KMS-11 (cell line): ENCODE measurements around the gene IER5L.
A peak's percentile ranks its signal among the peaks of the same experiment; 100 is the strongest.

Experiments
- H2AFZ ChIP-seq: fragments of 200-600 bp; sonication (generic); 2 replicates; pipeline ENCODE4 v1.6.1; 2016; ENCODE audit warnings: antibody characterized with exemption, mixed run types, low read depth
- H3K27ac ChIP-seq: fragments of 200-600 bp; sonication (generic); 2 replicates; pipeline ENCODE4 v1.6.1; 2016; ENCODE audit warnings: mild to moderate bottlenecking, mixed run types
- H3K27me3 ChIP-seq: fragments of 200-600 bp; sonication (generic); 2 replicates; pipeline ENCODE4 v1.6.1; 2017; ENCODE audit warnings: mild to moderate bottlenecking, low read depth, mixed run types, moderate library complexity; ENCODE audit not compliant: insufficient read depth
- H3K36me3 ChIP-seq: fragments of 200-600 bp; sonication (generic); 2 replicates; pipeline ENCODE4 v1.6.1; 2017; ENCODE audit warnings: mild to moderate bottlenecking, mixed run types; ENCODE audit not compliant: insufficient read depth
- H3K4me1 ChIP-seq: fragments of 200-600 bp; sonication (generic); 2 replicates; pipeline ENCODE4 v1.6.1; 2016; ENCODE audit warnings: mild to moderate bottlenecking, low read depth, mixed run types; ENCODE audit not compliant: poor library complexity, severe bottlenecking
- H3K4me2 ChIP-seq: fragments of 200-600 bp; sonication (generic); 2 replicates; pipeline ENCODE4 v1.7.0; 2016; ENCODE audit warnings: mild to moderate bottlenecking, mixed run types
- H3K4me3 ChIP-seq: fragments of 200-600 bp; sonication (generic); IDR thresholded peaks from 2 replicates; pipeline ENCODE4 v1.6.1; 2017; ENCODE audit warnings: low read depth, low read length, mixed read lengths; ENCODE audit not compliant: insufficient read depth
- H3K79me2 ChIP-seq: fragments of 200-600 bp; sonication (generic); 2 replicates; pipeline ENCODE4 v1.6.1; 2016; ENCODE audit warnings: low read depth, mixed run types; ENCODE audit not compliant: insufficient read depth
- H3K9ac ChIP-seq: fragments of 200-600 bp; sonication (generic); 2 replicates; pipeline ENCODE4 v1.6.1; 2016; ENCODE audit warnings: mild to moderate bottlenecking, mixed run types
- H4K20me1 ChIP-seq: fragments of 200-600 bp; sonication (generic); 2 replicates; pipeline ENCODE4 v1.6.1; 2016; ENCODE audit warnings: mild to moderate bottlenecking, mixed run types; ENCODE audit not compliant: insufficient read depth
- CTCF ChIP-seq: fragments of 200-600 bp; sonication (generic); conservative IDR thresholded peaks from 2 replicates; pipeline ENCODE4 v1.6.1; 2017; ENCODE audit warnings: low read depth, mild to moderate bottlenecking, antibody characterized with exemption, low read length, moderate library complexity, mixed read lengths

IER5L gene

GRCh38 chr9:129140397-129141065 is 37.5 kb downstream of the IER5L start:
- H3K79me2 ChIP-seq, result peaks cover 13% of the 10 kb centered on the region; the same call in 1 of the 2 replicates
- no peaks in the 10 kb centered on the region for H3K36me3 ChIP-seq
- H2AFZ ChIP-seq, result peak overlapping the region; percentile 31; the same call in 1 of the 2 replicates
- peaks cover 35% of the 10 kb centered on the region for H3K4me1 ChIP-seq
- H3K27me3 ChIP-seq, result no peaks in the 10 kb centered on the region
- H3K27ac ChIP-seq, result peak overlapping the region; percentile 97
- TF ChIP-seq CTCF, result no peak
- peak overlapping the region; percentile 97 for H3K4me2 ChIP-seq
- peak overlapping the region; percentile 96 for H3K9ac ChIP-seq
- H3K4me3 ChIP-seq, result peak overlapping the region; percentile 77
- H4K20me1 ChIP-seq, result no peaks in the 10 kb centered on the region

- no peaks in the 10 kb centered on the region for H4K20me1 ChIP-seq
- peaks cover 35% of the 10 kb centered on the region for H3K4me1 ChIP-seq
- peaks cover 13% of the 10 kb centered on the region; the same call in 1 of the 2 replicates for H3K79me2 ChIP-seq
- peak overlapping the region; percentile 77 for H3K4me3 ChIP-seq
- peak overlapping the region; percentile 97 for H3K27ac ChIP-seq
- no peaks in the 10 kb centered on the region for H3K36me3 ChIP-seq
- TF ChIP-seq CTCF, result no peak
- H3K27me3 ChIP-seq, result no peaks in the 10 kb centered on the region
- peak overlapping the region; percentile 97 for H3K4me2 ChIP-seq
- peak overlapping the region; percentile 31 for H2AFZ ChIP-seq
- H3K9ac ChIP-seq, result peak overlapping the region; percentile 96
These were observed 38.1 kb downstream of the IER5L start for GRCh38 chr9:129139993-129140396.

GRCh38 chr9:129139233-129139992 is 38.6 kb downstream of the IER5L start:
- peak; percentile 96 for TF ChIP-seq CTCF
- H3K27me3 ChIP-seq, result no peaks in the 10 kb centered on the region
- H3K36me3 ChIP-seq, result no peaks in the 10 kb centered on the region
- H3K4me3 ChIP-seq, result peak overlapping the region; percentile 77
- no peaks in the 10 kb centered on the region for H4K20me1 ChIP-seq
- H3K79me2 ChIP-seq, result peaks cover 13% of the 10 kb centered on the region; the same call in 1 of the 2 replicates
- peak overlapping the region; percentile 31 for H2AFZ ChIP-seq
- H3K4me2 ChIP-seq, result peak overlapping the region; percentile 97
- peaks cover 35% of the 10 kb centered on the region for H3K4me1 ChIP-seq
- H3K9ac ChIP-seq, result peak overlapping the region; percentile 96
- H3K27ac ChIP-seq, result peak overlapping the region; percentile 97

GRCh38 chr9:129138476-129139232 is 39.4 kb downstream of the IER5L start:
- Histone ChIP-seq H4K20me1 (no peaks in the 10 kb centered on the region), H3K36me3 (no peaks in the 10 kb centered on the region), H3K9ac (no peak overlapping the region; the same call in 1 of the 2 replicates), H3K79me2 (peaks cover 13% of the 10 kb centered on the region; the same call in 1 of the 2 replicates), H2AFZ (no peak overlapping the region), H3K4me1 (peaks cover 35% of the 10 kb centered on the region), H3K27ac (no peak overlapping the region; the same call in 1 of the 2 replicates), H3K4me3 (no peak overlapping the region), H3K27me3 (no peaks in the 10 kb centered on the region), H3K4me2 (no peak overlapping the region; the same call in 1 of the 2 replicates)
- TF ChIP-seq CTCF, result no peak
